GM18909 (cell line): ENCODE results near the gene NF2.

Experiments used
- ATAC-seq: cut with Tn5 transposase; IDR thresholded peaks from one replicate; pipeline ENCODE4 v1.9.1; 2021; ENCODE audit warnings: mild to moderate bottlenecking; ENCODE audit not compliant: unreplicated experiment, poor library complexity

NF2 gene

DNA sequence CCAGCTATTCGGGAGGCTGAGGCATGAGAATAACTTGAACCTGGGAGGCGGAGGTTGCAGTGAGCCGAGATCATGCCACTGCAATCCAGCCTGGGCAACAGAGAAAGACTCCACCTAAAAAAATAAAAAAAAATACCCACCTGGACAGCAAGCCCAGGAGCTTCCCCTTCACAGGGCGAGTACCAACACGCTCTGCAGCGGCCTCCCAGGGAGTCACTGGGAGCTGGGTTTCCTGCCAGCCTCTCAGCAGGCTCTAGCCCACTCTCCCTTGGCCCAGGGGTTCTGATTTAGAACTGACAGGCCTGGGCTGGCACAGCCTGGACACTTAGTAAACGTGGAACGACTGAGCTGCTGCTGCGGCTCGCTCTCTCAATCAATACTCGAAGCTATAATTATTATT lies 114.4 kb downstream of the NF2 start:
- ATAC-seq, result no peak

DNA sequence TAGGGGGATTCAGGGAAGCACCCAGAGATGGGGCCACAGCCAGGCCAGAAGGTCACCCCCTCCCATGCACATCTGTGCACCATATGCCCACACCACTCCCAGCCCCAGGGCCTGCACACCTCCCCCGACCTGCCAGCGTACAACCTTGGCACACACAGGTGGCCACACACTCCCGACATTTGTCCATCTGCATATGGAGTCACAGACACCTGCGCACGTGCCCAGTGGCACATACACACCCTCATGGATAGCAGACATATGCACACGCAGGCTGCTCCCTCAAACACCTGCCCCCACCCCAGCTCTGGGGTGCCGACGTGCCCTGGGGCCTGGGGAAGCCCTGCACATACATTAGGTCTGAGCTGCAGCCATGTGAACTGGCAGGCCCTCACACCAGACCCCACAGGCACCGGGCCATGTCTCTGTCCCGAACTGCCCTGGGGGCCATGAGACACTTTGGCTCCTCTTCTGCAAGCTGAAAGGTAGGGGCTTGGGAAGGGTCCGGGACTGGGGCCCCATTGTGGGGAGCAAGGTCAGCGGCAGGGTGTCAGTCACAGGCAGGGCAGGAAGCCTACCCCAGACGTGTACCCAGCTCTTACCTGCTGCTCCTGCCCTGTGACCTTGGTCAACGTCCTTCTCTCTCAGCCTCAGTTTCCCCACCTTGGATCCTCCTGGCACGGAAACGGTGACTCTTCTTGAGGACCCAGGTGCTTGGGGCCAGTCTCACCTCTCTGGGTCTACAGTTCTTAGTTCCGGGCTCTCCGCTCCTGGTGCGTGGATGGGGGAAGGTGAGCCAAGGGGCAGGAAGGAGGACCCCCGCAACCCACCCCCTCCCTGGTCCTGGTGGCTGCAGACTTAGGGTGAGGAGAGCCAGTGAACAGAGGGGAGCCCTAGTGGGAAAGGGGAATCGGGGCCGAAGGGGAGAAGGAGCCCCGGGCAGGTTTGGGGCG lies 115.8 kb downstream of the NF2 start:
- no peak for ATAC-seq

DNA sequence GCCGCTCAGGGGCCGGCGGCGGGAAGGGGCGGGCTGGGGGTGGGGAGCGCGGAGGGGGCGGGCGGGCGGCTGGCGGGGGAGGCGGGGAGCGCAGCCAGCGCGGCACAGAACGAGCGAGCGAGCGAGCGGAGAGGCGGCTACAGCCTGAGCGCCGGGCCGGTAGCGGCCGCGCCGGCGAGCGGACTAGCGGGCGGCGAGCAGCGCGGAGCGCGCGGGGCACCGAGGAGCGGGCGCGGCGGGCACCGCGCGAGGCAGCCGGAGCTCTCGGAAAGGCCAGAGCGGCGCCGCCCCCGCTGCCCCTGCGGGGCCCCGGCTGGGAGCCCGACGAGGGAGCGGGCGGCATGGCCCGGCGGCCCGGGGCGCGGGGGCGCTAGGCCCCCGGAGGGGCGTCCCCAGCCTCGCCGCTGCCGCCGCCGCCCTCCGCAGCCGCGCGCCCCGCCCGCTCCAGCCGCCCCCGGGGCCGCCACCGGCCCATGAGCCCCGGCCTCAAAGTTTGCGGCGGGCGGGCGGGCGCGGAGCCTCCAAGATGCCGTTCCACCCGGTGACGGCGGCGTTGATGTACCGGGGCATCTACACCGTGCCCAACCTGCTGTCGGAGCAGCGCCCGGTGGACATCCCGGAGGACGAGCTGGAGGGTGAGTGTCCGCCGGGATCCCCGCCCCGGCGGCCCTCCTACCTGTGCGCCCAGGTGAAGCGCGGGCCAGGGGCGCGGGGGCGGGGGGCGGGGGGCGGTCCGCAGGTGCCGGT lies 116.6 kb downstream of the NF2 start, which contains the start of gene CABP7:
Gene CABP7 (plus strand): TSS at position 105 of the 747 bp plus-strand sequence. CDS start 422 bp downstream, at position 527.
- ATAC-seq, result no peak

DNA sequence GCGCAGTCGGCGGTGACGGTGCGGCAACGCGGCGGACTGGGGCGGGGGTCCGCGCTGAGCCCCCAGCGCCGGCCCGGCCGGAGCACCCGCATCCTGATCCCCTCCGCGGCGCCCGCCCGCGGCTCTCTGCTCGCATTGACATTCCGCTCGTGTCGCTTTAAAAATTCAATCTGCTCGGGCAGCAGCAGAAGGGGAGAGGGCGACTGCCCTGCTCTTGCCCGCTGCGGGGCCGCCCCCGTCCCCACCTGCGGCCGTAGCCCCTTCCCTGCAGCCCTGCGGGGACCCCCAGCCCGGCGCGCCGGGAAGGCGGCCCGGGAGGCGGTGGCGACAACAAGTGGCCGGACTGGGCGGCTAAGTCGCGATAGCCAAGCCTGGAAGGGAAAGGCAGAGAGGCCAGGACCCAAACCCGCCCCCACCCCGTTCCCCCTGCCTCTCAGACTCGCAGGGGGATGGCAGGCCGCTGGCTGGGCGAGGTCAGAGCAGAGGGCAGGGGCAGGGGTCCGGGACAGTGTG lies 117.4 kb downstream of the NF2 start:
- no peak for ATAC-seq

GRCh38 chr22:29722151-29722550 lies 118.7 kb downstream of the NF2 start:
- ATAC-seq, result no peak

DNA sequence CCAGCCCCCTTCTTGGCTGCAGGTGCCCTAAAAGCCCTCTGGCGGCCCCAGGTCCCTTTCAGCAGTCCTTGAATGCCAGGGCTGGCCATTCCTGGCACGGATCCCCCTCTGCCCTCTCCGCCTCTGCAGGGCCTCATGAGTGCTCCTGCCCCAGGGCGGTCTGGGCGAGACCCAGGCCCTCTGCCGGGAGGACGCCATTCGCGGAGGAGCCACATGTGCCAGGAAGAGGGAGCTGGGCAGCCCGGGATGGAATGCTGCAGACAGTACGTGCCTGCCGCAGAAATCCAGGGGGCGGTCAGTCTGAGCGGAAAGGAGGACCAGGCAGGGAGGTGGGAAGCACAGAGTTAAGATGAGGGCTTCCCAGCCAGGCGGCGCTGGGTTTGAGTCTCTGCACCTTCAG lies 119.2 kb downstream of the NF2 start:
- no peak for ATAC-seq

- ATAC-seq, result no peak
These were observed 120.3 kb downstream of the NF2 start for GRCh38 chr22:29723766-29724165.

- ATAC-seq, result no peak
These were observed 121.4 kb downstream of the NF2 start for GRCh38 chr22:29724843-29725242.

DNA sequence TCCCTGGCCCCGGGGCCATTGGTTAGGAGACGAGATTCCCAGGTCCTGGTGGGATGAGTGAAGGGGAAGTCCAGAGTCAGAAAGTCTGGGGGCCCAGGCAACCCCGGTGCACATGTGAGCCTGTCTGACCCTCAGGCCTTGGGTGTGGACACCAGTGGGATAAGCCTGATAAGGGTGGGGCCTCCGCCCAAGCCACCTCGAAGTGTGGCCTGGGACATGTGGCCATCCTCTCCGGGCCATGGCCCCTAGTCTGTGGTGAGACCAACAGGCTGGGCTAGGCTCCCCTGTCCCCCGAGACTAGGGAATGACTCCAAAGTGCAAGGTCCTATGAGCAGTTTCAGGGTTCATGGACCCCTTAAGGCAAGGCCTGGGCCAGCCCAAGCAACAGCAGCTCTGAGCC lies 122.7 kb downstream of the NF2 start:
- ATAC-seq, result no peak

DNA sequence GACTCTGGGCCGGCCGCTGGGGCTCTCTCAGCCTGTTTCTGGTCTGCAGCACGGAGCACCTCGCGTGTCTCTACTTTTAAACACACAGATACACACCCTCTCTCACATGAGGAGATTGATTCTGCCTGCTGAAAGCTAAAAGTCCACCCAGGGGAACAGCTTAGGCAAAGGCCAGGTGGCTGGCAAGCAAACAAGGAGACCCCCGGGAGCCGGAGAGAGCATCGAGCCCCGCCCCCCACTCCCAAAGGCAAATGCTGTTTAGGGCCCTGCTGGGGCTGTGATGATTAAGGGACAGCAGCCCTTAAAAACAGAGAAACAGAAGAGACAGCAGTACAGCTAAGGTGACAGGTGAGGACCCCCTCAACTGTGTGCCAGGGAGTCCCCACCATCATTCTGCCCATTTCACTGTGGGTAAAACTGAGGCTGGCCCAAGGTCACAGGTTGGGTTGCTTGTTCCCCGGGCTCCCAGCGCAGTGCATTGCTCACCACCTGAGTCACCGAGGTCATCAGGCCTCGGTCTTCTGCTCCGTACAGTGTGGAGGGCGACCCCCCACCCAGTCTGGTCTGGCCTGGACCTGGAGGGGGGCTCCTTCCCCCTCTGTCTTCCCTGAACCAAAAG lies 123.2 kb downstream of the NF2 start:
- no peak for ATAC-seq

DNA sequence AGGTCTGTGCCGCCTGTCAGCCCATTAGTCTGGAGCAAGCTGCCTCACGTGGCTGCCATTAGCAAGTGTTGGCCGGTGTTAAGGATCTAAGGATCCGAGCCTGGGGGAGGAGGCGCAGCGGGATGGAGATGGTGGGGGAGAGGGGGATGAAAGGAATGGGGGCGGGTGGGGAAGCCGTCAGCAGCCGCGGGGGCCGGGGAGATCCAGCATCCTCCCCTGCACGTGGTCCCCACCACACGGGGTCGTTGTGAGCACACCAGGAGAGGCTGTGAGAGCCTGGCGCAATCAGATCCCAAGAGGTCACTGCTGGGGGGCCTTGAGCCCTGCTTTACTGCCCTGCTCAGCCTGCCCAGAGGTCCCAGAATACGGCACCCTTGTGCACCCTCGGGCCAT lies 123.7 kb downstream of the NF2 start:
- ATAC-seq, result no peak

DNA sequence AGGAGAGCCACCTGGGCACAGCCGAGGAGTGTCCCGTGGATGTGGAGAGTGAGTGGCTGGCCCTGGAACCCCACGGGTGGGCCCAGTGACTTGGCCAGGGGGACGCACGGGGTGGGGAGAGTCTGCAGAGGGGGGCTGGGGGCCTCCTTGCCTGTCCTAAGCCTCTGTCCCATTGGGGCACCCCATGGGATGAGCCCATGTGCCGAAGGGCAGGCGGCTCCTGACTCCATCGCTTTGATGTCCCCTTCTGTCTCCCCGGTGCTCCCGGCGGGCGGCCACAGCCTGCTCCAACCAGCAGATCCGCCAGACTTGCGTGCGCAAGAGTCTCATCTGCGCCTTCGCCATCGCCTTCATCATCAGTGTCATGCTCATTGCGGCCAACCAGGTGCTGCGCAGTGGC lies 125.7 kb downstream of the NF2 start:
- no peak for ATAC-seq

DNA sequence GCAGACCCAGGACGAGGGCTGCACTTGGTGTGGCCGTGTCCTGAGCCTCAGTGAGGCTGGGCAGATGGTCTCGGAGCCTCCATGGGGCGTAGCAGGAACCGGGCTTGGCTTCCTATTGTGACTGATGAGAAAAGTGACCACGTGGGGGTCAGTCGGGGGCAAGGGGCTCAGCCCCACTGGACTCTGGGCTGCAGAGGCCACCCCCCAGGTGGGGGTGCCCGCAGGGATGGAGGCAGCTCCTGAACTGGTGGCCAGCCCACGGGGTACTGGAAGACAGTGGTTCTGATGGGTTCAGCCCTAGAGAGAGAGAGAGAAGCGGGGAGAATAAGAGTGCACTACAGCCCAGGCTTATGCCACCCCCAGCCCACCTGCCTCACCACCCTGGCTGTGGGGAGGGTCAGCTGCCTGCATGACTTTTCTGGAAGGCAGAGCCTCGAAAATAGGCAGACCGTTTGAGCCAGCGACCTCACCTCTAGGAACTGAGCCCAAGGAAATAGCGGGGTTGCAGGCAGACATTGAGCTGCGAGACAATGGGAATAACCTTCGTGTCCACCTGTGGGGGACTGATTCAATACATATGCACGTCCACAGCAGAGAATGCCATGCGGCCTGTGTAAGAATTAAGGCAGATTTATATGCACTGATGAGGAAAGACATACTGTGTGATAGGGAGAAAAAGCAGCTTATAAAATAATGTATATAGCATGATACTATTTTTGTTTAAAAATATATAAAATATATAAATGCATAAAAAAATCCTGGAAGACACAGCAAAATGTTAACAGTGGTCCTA lies 127.8 kb downstream of the NF2 start:
- ATAC-seq, result no peak

- ATAC-seq, result no peak
These were observed 129.4 kb downstream of the NF2 start for GRCh38 chr22:29732883-29733282.

- ATAC-seq, result no peak
These were observed 130.1 kb downstream of the NF2 start for GRCh38 chr22:29733362-29734201.

- no peak for ATAC-seq
These were observed 131.0 kb downstream of the NF2 start for GRCh38 chr22:29734406-29734805.

- ATAC-seq, result no peak
These were observed 131.4 kb downstream of the NF2 start for GRCh38 chr22:29734838-29735237.

DNA sequence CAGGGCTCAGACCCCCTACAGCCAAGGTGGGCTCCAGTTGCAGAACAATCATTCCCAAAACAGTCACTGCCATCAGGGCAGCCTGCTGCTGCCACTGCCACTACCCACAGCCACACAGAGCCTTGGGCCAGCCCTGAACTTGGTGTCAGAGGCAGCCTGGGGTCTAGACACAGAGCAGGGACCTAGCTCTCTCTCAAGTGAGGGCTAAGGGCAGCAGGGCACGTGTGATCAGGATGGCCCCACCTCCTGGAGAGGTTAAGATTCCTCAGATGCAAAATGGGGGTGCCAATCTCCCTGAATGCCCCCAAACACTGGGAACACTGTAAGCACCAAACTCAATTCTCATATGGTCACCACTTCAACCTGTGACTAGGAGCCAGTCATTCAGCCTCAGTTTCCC lies 132.0 kb downstream of the NF2 start:
- no peak for ATAC-seq
